ENCODE measurements around the gene DSC2. TPM values are rescaled to one million over a fixed set of nuclear protein-coding genes. Genes with fewer than 3 reads are reported as not detected.

DSC2 gene
- total RNA-seq, 1 donor: under 0.01 TPM

DNA sequence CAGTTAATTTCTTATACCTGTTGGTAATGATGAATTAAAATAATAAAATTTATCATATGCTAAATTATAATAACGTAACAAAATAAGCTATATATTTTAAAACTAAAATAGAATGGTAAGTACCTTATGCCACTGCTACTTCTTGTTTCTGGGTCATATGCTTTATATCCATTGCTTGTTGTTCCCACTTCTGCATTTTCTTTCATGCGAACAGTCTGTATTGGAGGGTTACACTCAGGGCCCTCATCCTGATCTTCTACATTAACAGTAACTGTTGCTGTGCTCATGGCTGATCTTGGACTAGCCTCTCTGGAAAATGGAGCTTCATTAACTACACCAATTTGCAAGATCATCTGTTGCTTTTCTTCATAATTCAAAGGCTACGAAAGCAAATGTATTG is 22.2 kb downstream of the DSC2 start:
- H3K4me3 ChIP-seq (ENCODE audit: low read depth, low read length): no peak overlapping the region
- TF ChIP-seq, protein P1, sequence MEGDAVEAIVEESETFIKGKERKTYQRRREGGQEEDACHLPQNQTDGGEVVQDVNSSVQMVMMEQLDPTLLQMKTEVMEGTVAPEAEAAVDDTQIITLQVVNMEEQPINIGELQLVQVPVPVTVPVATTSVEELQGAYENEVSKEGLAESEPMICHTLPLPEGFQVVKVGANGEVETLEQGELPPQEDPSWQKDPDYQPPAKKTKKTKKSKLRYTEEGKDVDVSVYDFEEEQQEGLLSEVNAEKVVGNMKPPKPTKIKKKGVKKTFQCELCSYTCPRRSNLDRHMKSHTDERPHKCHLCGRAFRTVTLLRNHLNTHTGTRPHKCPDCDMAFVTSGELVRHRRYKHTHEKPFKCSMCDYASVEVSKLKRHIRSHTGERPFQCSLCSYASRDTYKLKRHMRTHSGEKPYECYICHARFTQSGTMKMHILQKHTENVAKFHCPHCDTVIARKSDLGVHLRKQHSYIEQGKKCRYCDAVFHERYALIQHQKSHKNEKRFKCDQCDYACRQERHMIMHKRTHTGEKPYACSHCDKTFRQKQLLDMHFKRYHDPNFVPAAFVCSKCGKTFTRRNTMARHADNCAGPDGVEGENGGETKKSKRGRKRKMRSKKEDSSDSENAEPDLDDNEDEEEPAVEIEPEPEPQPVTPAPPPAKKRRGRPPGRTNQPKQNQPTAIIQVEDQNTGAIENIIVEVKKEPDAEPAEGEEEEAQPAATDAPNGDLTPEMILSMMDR (IDR thresholded peaks at IDR 0.05; ENCODE audit: insufficient read depth, low read depth, low read length): no peak
- no peak for DNase-seq (ENCODE audit: low read depth)

- no peak overlapping the region for H3K4me3 ChIP-seq (ENCODE audit: low read depth, low read length)
- TF ChIP-seq, protein P1 (IDR thresholded peaks at IDR 0.05; ENCODE audit: insufficient read depth, low read depth, low read length): no peak
- DNase-seq (ENCODE audit: low read depth): no peak
Measured at GRCh38 chr18:31077878-31078277, 24.3 kb downstream of the DSC2 start.

- no peak overlapping the region for H3K4me3 ChIP-seq (ENCODE audit: low read depth, low read length)
- no peak for DNase-seq (ENCODE audit: low read depth)
Measured at GRCh38 chr18:31072175-31072574, 30.0 kb downstream of the DSC2 start.

GRCh38 chr18:31070206-31070605 is 32.0 kb downstream of the DSC2 start:
- H3K4me3 ChIP-seq (ENCODE audit: low read depth, low read length): no peak overlapping the region
- no peak for DNase-seq (ENCODE audit: low read depth)
- TF ChIP-seq, protein P1 (IDR thresholded peaks at IDR 0.05; ENCODE audit: insufficient read depth, low read depth, low read length): no peak

More at GRCh38 chr18:31072175-31072574, 30.0 kb downstream of the DSC2 start:
- TF ChIP-seq, protein P1 (IDR thresholded peaks at IDR 0.05; ENCODE audit: insufficient read depth, low read depth, low read length): no peak

DNA sequence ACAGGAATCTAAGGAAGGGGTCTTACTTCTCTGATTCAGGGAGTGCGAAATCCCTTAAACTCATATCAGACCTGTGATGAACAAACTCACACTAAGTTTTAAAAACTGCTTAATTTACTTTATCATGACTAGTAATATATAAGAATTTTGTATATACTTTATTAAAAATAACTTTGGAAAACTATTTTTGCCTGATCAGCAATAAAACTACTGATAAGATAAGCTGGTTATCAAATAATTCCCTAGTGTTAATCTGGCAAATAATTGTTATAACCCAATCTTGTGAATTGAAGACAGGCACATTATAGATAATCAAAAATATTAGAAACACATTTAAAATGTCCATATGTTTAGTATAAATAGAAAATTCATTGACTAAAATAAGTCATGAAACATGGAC is 36.0 kb downstream of the DSC2 start:
- DNase-seq (ENCODE audit: low read depth): no peak
- H3K4me3 ChIP-seq (ENCODE audit: low read depth, low read length): no peak overlapping the region
- TF ChIP-seq, protein P1 (IDR thresholded peaks at IDR 0.05; ENCODE audit: insufficient read depth, low read depth, low read length): no peak

GRCh38 chr18:31065036-31065773 is 37.0 kb downstream of the DSC2 start:
- H3K4me3 ChIP-seq (ENCODE audit: low read depth, low read length): no peak overlapping the region
- TF ChIP-seq, protein P1 (IDR thresholded peaks at IDR 0.05; ENCODE audit: insufficient read depth, low read depth, low read length): no peak
- DNase-seq (ENCODE audit: low read depth): no peak

DNA sequence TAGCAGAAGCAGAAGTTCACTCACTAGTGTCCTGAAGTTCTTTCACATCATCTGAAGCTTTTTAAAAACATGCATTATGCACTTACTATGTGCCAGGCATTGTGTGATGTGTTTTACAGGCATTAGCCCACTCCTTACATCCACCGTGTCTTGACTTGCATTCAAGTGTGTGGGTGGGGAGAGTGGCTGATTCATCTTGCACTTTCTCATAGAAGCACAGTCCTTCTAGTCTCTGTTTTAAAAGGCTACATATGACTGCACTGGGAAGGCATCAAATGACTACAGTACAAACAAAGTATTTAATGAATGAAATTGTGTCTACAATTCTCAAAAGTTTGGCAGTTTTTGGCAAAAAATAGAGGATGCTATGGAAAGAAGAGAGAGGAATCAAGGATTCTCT is 38.1 kb downstream of the DSC2 start:
- no peak for DNase-seq (ENCODE audit: low read depth)
- TF ChIP-seq, protein P1 (IDR thresholded peaks at IDR 0.05; ENCODE audit: insufficient read depth, low read depth, low read length): no peak
- no peak overlapping the region for H3K4me3 ChIP-seq (ENCODE audit: low read depth, low read length)

Measured in fibroblast of villous mesenchyme (primary cell).